OCI-LY1 (cell line): ENCODE results near the gene OR51B5.
"Not testable (repeated sequence)": the region's sequence is repeated elsewhere in the genome, so short reads cannot be mapped to it uniquely, and the experiment has no call there.

Experiments
- H2AFZ ChIP-seq: fragments of 200-600 bp; sonication (generic), shearing (Covaris generic); 2 replicates; pipeline ENCODE4 v1.6.0; 2014; ENCODE audit warnings: antibody characterized with exemption, mild to moderate bottlenecking, low read length
- H3F3A ChIP-seq: fragments of 200-600 bp; sonication (generic), shearing (Covaris generic); 2 replicates; pipeline ENCODE4 v1.6.0; 2014; ENCODE audit warnings: mild to moderate bottlenecking, antibody characterized with exemption, low read length, moderate library complexity; ENCODE audit not compliant: insufficient read depth
- H3K27ac ChIP-seq: fragments of 200-600 bp; sonication (generic); 2 replicates; pipeline ENCODE4 v1.5.1; 2014; ENCODE audit warnings: low read length, mixed run types, mild to moderate bottlenecking, low read depth; ENCODE audit not compliant: poor library complexity, severe bottlenecking
- H3K27me3 ChIP-seq: fragments of 200-600 bp; sonication (generic); 2 replicates; pipeline ENCODE4 v1.6.0; 2014; ENCODE audit warnings: antibody characterized with exemption, mild to moderate bottlenecking, low read length, moderate library complexity; ENCODE audit not compliant: insufficient read depth
- H3K36me3 ChIP-seq: fragments of 200-600 bp; sonication (generic); 2 replicates; pipeline ENCODE4 v1.6.1; 2014; ENCODE audit warnings: mild to moderate bottlenecking, antibody characterized with exemption, low read length, moderate library complexity, mixed read lengths; ENCODE audit not compliant: insufficient read depth
- H3K4me1 ChIP-seq: fragments of 200-600 bp; sonication (generic); 2 replicates; pipeline ENCODE4 v1.5.1; 2014; ENCODE audit warnings: mild to moderate bottlenecking, low read length, moderate library complexity; ENCODE audit not compliant: insufficient read depth, severe bottlenecking
- H3K4me2 ChIP-seq: fragments of 200-600 bp; sonication (generic), shearing (Covaris generic); 2 replicates; pipeline ENCODE4 v1.6.1; 2014; ENCODE audit warnings: low read length
- H3K4me3 ChIP-seq: fragments of 200-600 bp; sonication (generic); 2 replicates; pipeline ENCODE4 v1.5.1; 2014; ENCODE audit warnings: low read length, low read depth, mild to moderate bottlenecking, mixed read lengths; ENCODE audit not compliant: poor library complexity, severe bottlenecking
- H3K79me2 ChIP-seq: fragments of 200-600 bp; shearing (Covaris generic); 2 replicates; pipeline ENCODE4 v1.6.1; 2016; ENCODE audit warnings: mixed run types, low read length, mixed read lengths; ENCODE audit not compliant: insufficient read depth
- H3K9ac ChIP-seq: fragments of 200-600 bp; sonication (generic), shearing (Covaris generic); 2 replicates; pipeline ENCODE4 v1.6.1; 2014; ENCODE audit warnings: mild to moderate bottlenecking, low read length, mixed read lengths
- H3K9me2 ChIP-seq: fragments of 200-600 bp; sonication (generic), shearing (Covaris generic); 2 replicates; pipeline ENCODE4 v1.6.1; 2014; ENCODE audit warnings: low read depth, mild to moderate bottlenecking, low read length, mixed read lengths
- H3K9me3 ChIP-seq: fragments of 200-600 bp; shearing (Covaris generic); 2 replicates; pipeline ENCODE4 v1.6.1; 2014; ENCODE audit warnings: low read length, mixed read lengths
- H4K20me1 ChIP-seq: fragments of 200-600 bp; sonication (generic), shearing (Covaris generic); 2 replicates; pipeline ENCODE4 v1.6.0; 2016; ENCODE audit warnings: mild to moderate bottlenecking, low read length; ENCODE audit not compliant: insufficient read depth
- CTCF ChIP-seq: fragments of 200-600 bp; sonication (generic), shearing (Covaris generic); IDR thresholded peaks from 2 replicates; pipeline ENCODE4 v1.5.1; 2017; ENCODE audit warnings: mild to moderate bottlenecking, antibody characterized with exemption, low read length, moderate library complexity, mixed read lengths
- EZH2 ChIP-seq: fragments of 200-600 bp; sonication (generic), shearing (Covaris generic); IDR thresholded peaks from 2 replicates; pipeline ENCODE4 v1.8.0; 2017; ENCODE audit warnings: borderline replicate concordance, mixed run types, mild to moderate bottlenecking, antibody characterized with exemption, low read length, moderate library complexity, mixed read lengths

The OR51B5 gene

GRCh38 chr11:5345831-5346230 is 2.5 kb upstream of the OR51B5 start:
- no peak overlapping the region for H3K9ac ChIP-seq
- H3K27me3 ChIP-seq = no peaks in the 10 kb centered on the region
- H3K4me2 ChIP-seq = no peak overlapping the region
- no peak overlapping the region for H2AFZ ChIP-seq
- no peaks in the 10 kb centered on the region for H3F3A ChIP-seq
- H3K9me2 ChIP-seq = no peaks in the 10 kb centered on the region
- no peaks in the 10 kb centered on the region for H3K36me3 ChIP-seq
- TF ChIP-seq EZH2 = no peak
- no peak for TF ChIP-seq CTCF
- no peaks in the 10 kb centered on the region for H3K4me1 ChIP-seq
- H3K79me2 ChIP-seq = no peaks in the 10 kb centered on the region
- no peak overlapping the region for H3K4me3 ChIP-seq
- H3K9me3 ChIP-seq = no peaks in the 10 kb centered on the region
- no peak overlapping the region for H3K27ac ChIP-seq
- H4K20me1 ChIP-seq = no peaks in the 10 kb centered on the region

GRCh38 chr11:5339771-5340322 is 3.5 kb downstream of the OR51B5 start:
- Histone ChIP-seq H3K9me2 (no peaks in the 10 kb centered on the region), H3K4me3 (no peak overlapping the region), H3K9me3 (no peaks in the 10 kb centered on the region), H3K4me2 (no peak overlapping the region), H3K4me1 (no peaks in the 10 kb centered on the region), H3K79me2 (no peaks in the 10 kb centered on the region), H4K20me1 (no peaks in the 10 kb centered on the region), H2AFZ (no peak overlapping the region), H3K27ac (no peak overlapping the region), H3K9ac (no peak overlapping the region), H3F3A (no peaks in the 10 kb centered on the region), H3K27me3 (no peaks in the 10 kb centered on the region), H3K36me3 (no peaks in the 10 kb centered on the region)
- TF ChIP-seq EZH2 = no peak
- TF ChIP-seq CTCF = no peak

GRCh38 chr11:5337253-5337652 is 6.1 kb downstream of the OR51B5 start:
- not testable (repeated sequence) for H3K4me1 ChIP-seq, H3K9me3 ChIP-seq, H3K9ac ChIP-seq, H2AFZ ChIP-seq, H3F3A ChIP-seq, H3K27me3 ChIP-seq, H3K4me2 ChIP-seq, H3K9me2 ChIP-seq, H3K4me3 ChIP-seq, H3K27ac ChIP-seq, H3K79me2 ChIP-seq, H3K36me3 ChIP-seq, H4K20me1 ChIP-seq

GRCh38 chr11:5336331-5336730 is 7.0 kb downstream of the OR51B5 start:
- Histone ChIP-seq H4K20me1 (no peaks in the 10 kb centered on the region), H3F3A (no peaks in the 10 kb centered on the region), H3K9me3 (no peaks in the 10 kb centered on the region), H3K36me3 (no peaks in the 10 kb centered on the region), H3K27me3 (no peaks in the 10 kb centered on the region), H3K9ac (no peak overlapping the region), H2AFZ (no peak overlapping the region), H3K4me3 (no peak overlapping the region), H3K9me2 (no peaks in the 10 kb centered on the region), H3K27ac (no peak overlapping the region), H3K4me2 (no peak overlapping the region), H3K79me2 (no peaks in the 10 kb centered on the region), H3K4me1 (no peaks in the 10 kb centered on the region)
- TF ChIP-seq CTCF (no peak), EZH2 (no peak)
